ENCODE data around the gene TMEM117.
"Not testable (repeated sequence)": the region's sequence is repeated elsewhere in the genome, so short reads cannot be mapped to it uniquely, and the experiment has no call there.

Gene TMEM117

GRCh38 chr12:43856972-43857371, 21.1 kb downstream of the TMEM117 start:
- Mint-ChIP-seq H3K4me3 (no peak overlapping the region), H3K27ac (no peak overlapping the region), H3K27me3 (no peaks in the 10 kb centered on the region), H3K9me3 (no peaks in the 10 kb centered on the region), H3K36me3 (ENCODE audit: low read depth) (no peaks in the 10 kb centered on the region), H3K4me1 (ENCODE audit: low read depth) (no peaks in the 10 kb centered on the region)
- intact Hi-C loops (cut with micrococcal nuclease), result no loop called here

- Mint-ChIP-seq H3K36me3 (ENCODE audit: low read depth) (no peaks in the 10 kb centered on the region), H3K4me1 (ENCODE audit: low read depth) (no peaks in the 10 kb centered on the region), H3K9me3 (no peaks in the 10 kb centered on the region), H3K27ac (no peak overlapping the region), H3K27me3 (no peaks in the 10 kb centered on the region), H3K4me3 (no peak overlapping the region)
- intact Hi-C loops (cut with micrococcal nuclease), result no loop called here
These were observed 22.2 kb downstream of the TMEM117 start for GRCh38 chr12:43858096-43858495.

GRCh38 chr12:43858991-43859390, 23.1 kb downstream of the TMEM117 start:
- Mint-ChIP-seq H3K4me3 (no peak overlapping the region), H3K9me3 (no peaks in the 10 kb centered on the region), H3K4me1 (ENCODE audit: low read depth) (no peaks in the 10 kb centered on the region), H3K36me3 (ENCODE audit: low read depth) (no peaks in the 10 kb centered on the region), H3K27me3 (no peaks in the 10 kb centered on the region), H3K27ac (no peak overlapping the region)
- intact Hi-C loops (cut with micrococcal nuclease), result no loop called here

- Mint-ChIP-seq H3K9me3 (no peaks in the 10 kb centered on the region), H3K4me1 (ENCODE audit: low read depth) (no peaks in the 10 kb centered on the region), H3K27me3 (no peaks in the 10 kb centered on the region), H3K27ac (no peak overlapping the region), H3K36me3 (ENCODE audit: low read depth) (no peaks in the 10 kb centered on the region), H3K4me3 (no peak overlapping the region)
- intact Hi-C loops (cut with micrococcal nuclease), result no loop called here
These were observed 25.3 kb downstream of the TMEM117 start for GRCh38 chr12:43861015-43861839.

- H3K4me3 Mint-ChIP-seq, result no peak overlapping the region
- no peaks in the 10 kb centered on the region for H3K9me3 Mint-ChIP-seq
- intact Hi-C loops (cut with micrococcal nuclease), result no loop called here
- H3K27ac Mint-ChIP-seq, result no peak overlapping the region
- H3K27me3 Mint-ChIP-seq, result peaks cover 1% of the 10 kb centered on the region
- no peaks in the 10 kb centered on the region for H3K4me1 Mint-ChIP-seq (ENCODE audit: low read depth)
- no peaks in the 10 kb centered on the region for H3K36me3 Mint-ChIP-seq (ENCODE audit: low read depth)
These were observed 25.9 kb downstream of the TMEM117 start for GRCh38 chr12:43861840-43862150.

GRCh38 chr12:43863770-43864366, 28.0 kb downstream of the TMEM117 start:
- peaks cover 4% of the 10 kb centered on the region for H3K27me3 Mint-ChIP-seq
- H3K4me1 Mint-ChIP-seq (ENCODE audit: low read depth), result no peaks in the 10 kb centered on the region
- H3K36me3 Mint-ChIP-seq (ENCODE audit: low read depth), result no peaks in the 10 kb centered on the region
- intact Hi-C loops (cut with micrococcal nuclease), result no loop called here
- no peak overlapping the region for H3K27ac Mint-ChIP-seq
- no peaks in the 10 kb centered on the region for H3K9me3 Mint-ChIP-seq
- no peak overlapping the region for H3K4me3 Mint-ChIP-seq

- H3K27me3 Mint-ChIP-seq; H3K27ac Mint-ChIP-seq; H3K4me3 Mint-ChIP-seq; H3K4me1 Mint-ChIP-seq (ENCODE audit: low read depth); H3K36me3 Mint-ChIP-seq (ENCODE audit: low read depth); intact Hi-C loops (cut with micrococcal nuclease); H3K9me3 Mint-ChIP-seq: not testable (repeated sequence)
These were observed 28.7 kb downstream of the TMEM117 start for GRCh38 chr12:43864557-43864956.

- no peaks in the 10 kb centered on the region for H3K4me1 Mint-ChIP-seq (ENCODE audit: low read depth)
- H3K27ac Mint-ChIP-seq, result no peak overlapping the region
- no peaks in the 10 kb centered on the region for H3K36me3 Mint-ChIP-seq (ENCODE audit: low read depth)
- H3K27me3 Mint-ChIP-seq, result peaks cover 7% of the 10 kb centered on the region
- intact Hi-C loops (cut with micrococcal nuclease), result no loop called here
- H3K9me3 Mint-ChIP-seq, result no peaks in the 10 kb centered on the region
- H3K4me3 Mint-ChIP-seq, result no peak overlapping the region
These were observed 33.3 kb downstream of the TMEM117 start for GRCh38 chr12:43869184-43869583.

- H3K36me3 Mint-ChIP-seq (ENCODE audit: low read depth); H3K9me3 Mint-ChIP-seq; H3K4me1 Mint-ChIP-seq (ENCODE audit: low read depth); intact Hi-C loops (cut with micrococcal nuclease); H3K27me3 Mint-ChIP-seq; H3K4me3 Mint-ChIP-seq; H3K27ac Mint-ChIP-seq: not testable (repeated sequence)
These were observed 33.9 kb downstream of the TMEM117 start for GRCh38 chr12:43869765-43870164.

- H3K9me3 Mint-ChIP-seq; H3K27me3 Mint-ChIP-seq; H3K27ac Mint-ChIP-seq; H3K4me3 Mint-ChIP-seq; H3K36me3 Mint-ChIP-seq (ENCODE audit: low read depth); intact Hi-C loops (cut with micrococcal nuclease); H3K4me1 Mint-ChIP-seq (ENCODE audit: low read depth): not testable (repeated sequence)
These were observed 35.4 kb downstream of the TMEM117 start for GRCh38 chr12:43871258-43871657.

GRCh38 chr12:43872396-43872795, 36.5 kb downstream of the TMEM117 start:
- Mint-ChIP-seq H3K36me3 (ENCODE audit: low read depth) (no peaks in the 10 kb centered on the region), H3K4me1 (ENCODE audit: low read depth) (no peaks in the 10 kb centered on the region), H3K9me3 (no peaks in the 10 kb centered on the region), H3K4me3 (no peak overlapping the region), H3K27ac (no peak overlapping the region), H3K27me3 (peaks cover 5% of the 10 kb centered on the region)
- intact Hi-C loops (cut with micrococcal nuclease), result no loop called here

- Mint-ChIP-seq H3K36me3 (ENCODE audit: low read depth) (no peaks in the 10 kb centered on the region), H3K27ac (no peak overlapping the region), H3K27me3 (peaks cover 3% of the 10 kb centered on the region), H3K4me3 (no peak overlapping the region), H3K4me1 (ENCODE audit: low read depth) (no peaks in the 10 kb centered on the region), H3K9me3 (no peaks in the 10 kb centered on the region)
- intact Hi-C loops (cut with micrococcal nuclease), result no loop called here
These were observed 42.2 kb downstream of the TMEM117 start for GRCh38 chr12:43878050-43878449.

GRCh38 chr12:43880547-43880946, 44.7 kb downstream of the TMEM117 start:
- H3K36me3 Mint-ChIP-seq (ENCODE audit: low read depth), result no peaks in the 10 kb centered on the region
- no peaks in the 10 kb centered on the region for H3K9me3 Mint-ChIP-seq

GRCh38 chr12:43882578-43883178, 46.8 kb downstream of the TMEM117 start:
- Mint-ChIP-seq H3K27me3 (no peaks in the 10 kb centered on the region), H3K27ac (no peak overlapping the region), H3K36me3 (ENCODE audit: low read depth) (no peaks in the 10 kb centered on the region), H3K9me3 (no peaks in the 10 kb centered on the region), H3K4me3 (no peak overlapping the region), H3K4me1 (ENCODE audit: low read depth) (no peaks in the 10 kb centered on the region)
- intact Hi-C loops (cut with micrococcal nuclease), result loop anchor here (1.0 to 2.0 kb wide), 3 partner anchors 76 to 438 kb away; partner anchors contain the start of gene TWF1

More at GRCh38 chr12:43880547-43880946, 44.7 kb downstream of the TMEM117 start:
- Mint-ChIP-seq H3K4me1 (ENCODE audit: low read depth) (no peaks in the 10 kb centered on the region), H3K27me3 (no peaks in the 10 kb centered on the region), H3K27ac (no peak overlapping the region), H3K4me3 (no peak overlapping the region)
- intact Hi-C loops (cut with micrococcal nuclease), result no loop called here

Measured in dendritic cell treated with granulocyte-macrophage colony-stimulating factor and Interleukin-4, amounts not matched to agents 40 ng/mL and 50 ng/mL, for 4 days (primary cell).